GM19043 (cell line): ENCODE data around the gene CDK13.
"Not testable (repeated sequence)": the region's sequence is repeated elsewhere in the genome, so short reads cannot be mapped to it uniquely, and the experiment has no call there.

Source experiments
- ATAC-seq: cut with Tn5 transposase; IDR thresholded peaks from one replicate; pipeline ENCODE4 v1.9.1; 2021; ENCODE audit warnings: low read depth; ENCODE audit not compliant: unreplicated experiment

The CDK13 gene

GRCh38 chr7:40145596-40146130 is 195.6 kb downstream of the CDK13 start:
- not testable (repeated sequence) for ATAC-seq

GRCh38 chr7:40147371-40148246 is 197.6 kb downstream of the CDK13 start:
- ATAC-seq: no peak

GRCh38 chr7:40148247-40148580 is 198.2 kb downstream of the CDK13 start:
- ATAC-seq: not testable (repeated sequence)

GRCh38 chr7:40148671-40149070 is 198.6 kb downstream of the CDK13 start:
- no peak for ATAC-seq
